M059J (cell line): ENCODE data around the gene CDYL. TPM values are rescaled to one million over a fixed set of nuclear protein-coding genes. Genes with fewer than 3 reads are reported as not detected.

ENCODE experiments used
- DNase-seq: peaks from one replicate; pipeline ENCODE4 v3.0.0-alpha.2; 2012; ENCODE audit warnings: low read depth
- total RNA-seq: library from RNA; depleted of rRNA; stranded (reverse); fragments of >200 nt; shearing (Covaris generic); gene quantifications from 2 replicates; pipeline ENCODE4 v1.2.3, GENCODE V29; 2014

Gene CDYL
- total RNA-seq, 1 experiment from 2014 or later = 34.3 TPM

DNA sequence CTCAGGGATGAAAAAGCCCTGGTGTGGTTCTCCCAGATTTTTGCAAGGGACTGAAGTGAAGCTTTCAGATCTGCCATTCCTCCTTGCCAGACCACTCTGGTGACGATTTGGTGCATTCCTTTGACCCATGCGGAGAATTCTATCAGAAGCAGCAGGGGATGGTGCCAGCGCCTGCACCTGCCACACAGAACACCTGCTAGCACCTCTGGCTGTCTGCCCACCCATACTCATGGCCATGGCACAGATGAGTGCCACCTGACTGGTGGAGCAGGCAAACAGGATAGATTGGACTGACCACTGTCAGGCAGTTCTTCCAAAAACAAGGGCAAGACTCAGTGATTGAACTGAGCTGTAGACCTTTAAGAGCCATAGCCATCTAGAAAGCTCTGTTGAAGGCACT, 107.1 kb downstream of the CDYL start:
- no peak for DNase-seq

DNA sequence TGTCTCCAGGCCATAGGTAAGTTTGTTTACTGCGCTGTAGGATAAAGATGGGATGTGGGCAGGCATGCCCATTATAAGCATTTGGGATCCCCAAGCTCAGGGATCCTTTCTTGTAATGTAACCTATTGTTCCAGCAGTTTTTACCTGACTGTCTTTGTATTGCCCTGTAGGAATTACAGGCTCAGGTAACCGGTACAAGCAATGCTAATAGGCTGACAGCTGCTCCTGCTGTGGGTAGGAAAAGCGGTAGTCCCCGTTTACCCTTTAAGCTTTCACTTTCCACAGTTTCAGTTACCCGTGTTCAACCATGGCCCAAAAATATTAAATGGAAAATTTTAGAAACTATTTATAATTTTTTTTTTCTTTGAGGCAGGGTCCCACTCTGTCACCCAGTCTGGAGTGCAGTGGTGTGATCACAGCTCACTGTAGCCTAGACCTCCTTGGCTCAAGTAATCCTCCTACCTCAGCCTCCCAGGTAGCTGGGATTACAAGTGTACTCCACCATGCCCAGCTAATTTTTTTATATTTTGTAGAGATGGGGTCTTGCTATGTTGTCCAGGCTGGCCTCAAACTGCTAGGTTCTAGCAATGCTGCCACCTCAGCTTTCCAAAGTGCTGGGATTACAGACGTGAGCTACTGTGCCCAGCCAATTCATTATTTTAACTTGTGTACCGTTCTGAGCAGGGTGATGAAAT, 108.6 kb downstream of the CDYL start:
- no peak for DNase-seq

DNA sequence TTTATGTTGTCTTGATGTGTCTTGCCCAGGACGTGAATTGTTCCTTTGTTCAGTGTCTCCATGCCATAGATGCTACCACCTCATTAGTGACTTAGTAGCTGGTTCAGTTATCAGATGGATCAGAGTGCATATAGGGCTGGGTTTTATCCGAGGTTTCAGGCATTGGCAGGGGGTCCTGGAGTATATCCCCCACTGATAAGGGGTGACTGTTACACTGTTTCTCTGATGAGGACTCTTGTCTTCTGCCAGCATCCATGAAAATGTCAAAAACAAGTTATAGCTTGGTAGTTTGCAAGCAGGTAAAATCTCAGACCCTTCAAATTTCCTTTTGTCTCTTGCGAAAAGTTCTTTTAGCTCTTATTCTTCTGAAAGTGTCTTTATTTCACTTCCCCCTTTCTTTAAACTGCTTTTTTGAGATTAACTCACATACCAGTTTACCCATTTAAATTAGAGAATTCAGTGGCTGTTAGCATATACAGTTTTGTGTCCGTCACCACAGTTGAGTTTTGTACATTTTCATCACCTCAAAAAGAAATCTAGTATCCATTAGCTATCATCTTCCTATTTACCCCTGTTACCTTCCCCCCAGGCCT, 109.2 kb downstream of the CDYL start:
- DNase-seq = no peak

DNA sequence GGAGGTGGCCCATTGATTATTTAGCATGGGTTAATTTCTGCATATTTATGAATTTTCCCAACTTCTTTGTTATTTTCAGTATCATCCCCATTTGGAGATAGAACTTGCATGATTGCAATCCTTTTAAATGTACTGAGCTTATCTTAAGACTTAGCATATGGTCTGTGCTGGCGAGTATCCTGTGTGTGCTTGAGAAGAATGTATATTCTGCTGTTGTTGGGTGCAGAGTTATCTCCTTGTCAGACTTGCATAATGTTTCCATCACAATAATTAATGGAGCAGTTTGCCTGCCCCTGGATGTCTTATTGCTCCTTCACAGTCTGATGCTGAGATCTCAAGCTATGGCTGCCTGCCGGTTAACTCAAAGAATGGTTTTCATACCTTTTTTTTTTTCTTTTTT, 112.6 kb downstream of the CDYL start:
- no peak for DNase-seq

DNA sequence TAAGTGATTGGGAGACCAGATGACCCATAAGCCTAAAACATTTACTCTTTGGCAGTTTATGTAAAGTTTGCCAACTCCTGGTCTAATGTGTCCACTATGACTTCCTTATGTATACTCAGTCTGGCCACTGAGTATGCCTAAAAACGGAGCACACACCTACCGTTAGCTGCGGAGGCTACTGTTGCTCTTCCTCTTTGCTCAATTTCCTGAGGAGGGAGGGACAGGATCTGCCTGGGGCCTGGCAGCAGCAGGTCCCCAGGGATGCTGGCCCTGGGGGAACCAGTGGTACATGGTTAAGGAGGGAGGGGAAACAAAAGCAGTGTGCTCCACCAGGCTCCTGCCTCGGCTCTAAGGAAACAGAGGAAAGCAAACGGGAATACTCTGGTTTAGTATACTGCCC, 113.5 kb downstream of the CDYL start:
- no peak for DNase-seq

DNA sequence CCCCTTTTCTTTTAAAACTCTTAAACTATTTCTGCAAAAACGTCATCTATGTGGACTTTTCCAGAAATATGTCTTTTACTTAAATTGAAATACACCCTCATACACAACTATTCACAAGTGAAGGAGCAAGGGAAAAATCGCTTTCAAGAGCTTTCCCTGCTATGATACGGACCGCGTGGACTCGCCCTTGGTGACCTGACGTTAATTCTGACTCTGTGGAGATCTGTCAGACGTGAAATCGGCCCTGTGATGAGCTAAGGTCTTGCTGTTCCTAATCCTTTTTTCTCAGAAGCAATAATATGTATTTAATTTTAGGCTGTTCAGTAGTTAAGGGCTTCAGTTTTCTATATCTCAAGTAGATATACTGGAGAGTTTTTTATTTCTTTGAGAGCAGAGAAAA, 114.0 kb downstream of the CDYL start:
- DNase-seq = no peak

DNA sequence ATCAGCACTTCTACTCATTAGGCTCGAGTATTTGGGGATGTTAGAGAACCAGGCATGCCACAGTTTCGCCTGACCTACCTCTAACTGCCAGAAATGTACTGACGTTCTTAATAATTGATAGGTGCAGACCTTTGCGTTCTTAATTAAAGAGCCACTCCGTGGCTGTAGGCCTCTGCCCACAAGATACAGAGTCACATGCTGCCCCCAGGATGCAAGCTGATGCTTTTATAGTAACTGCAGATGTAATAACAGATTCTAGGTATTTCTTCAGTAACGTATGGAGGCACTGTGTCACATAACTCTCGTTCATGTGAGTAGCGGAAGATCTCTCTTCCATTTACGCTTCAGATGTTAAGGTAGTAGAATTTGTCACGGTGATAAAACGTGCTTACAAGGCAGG, 114.4 kb downstream of the CDYL start:
- DNase-seq = no peak

DNA sequence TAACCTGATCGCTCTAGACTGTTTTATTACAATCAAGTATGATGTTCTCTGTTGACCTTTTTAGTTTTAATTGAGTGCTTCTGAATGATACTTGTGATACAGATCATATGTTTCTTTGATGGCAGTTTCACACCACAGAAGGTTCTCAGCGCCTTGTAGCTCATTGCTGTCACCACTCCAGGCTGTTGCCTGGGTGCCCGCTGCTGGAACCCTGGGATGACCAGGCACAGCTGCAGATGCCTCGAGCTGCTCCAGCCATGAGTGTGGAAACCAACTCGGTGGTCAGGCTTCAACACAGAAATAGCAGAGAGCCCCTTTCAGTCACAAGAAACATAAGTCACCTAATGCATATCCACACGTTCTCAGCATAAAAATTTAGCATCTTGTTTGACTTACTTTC, 114.9 kb downstream of the CDYL start:
- no peak for DNase-seq

DNA sequence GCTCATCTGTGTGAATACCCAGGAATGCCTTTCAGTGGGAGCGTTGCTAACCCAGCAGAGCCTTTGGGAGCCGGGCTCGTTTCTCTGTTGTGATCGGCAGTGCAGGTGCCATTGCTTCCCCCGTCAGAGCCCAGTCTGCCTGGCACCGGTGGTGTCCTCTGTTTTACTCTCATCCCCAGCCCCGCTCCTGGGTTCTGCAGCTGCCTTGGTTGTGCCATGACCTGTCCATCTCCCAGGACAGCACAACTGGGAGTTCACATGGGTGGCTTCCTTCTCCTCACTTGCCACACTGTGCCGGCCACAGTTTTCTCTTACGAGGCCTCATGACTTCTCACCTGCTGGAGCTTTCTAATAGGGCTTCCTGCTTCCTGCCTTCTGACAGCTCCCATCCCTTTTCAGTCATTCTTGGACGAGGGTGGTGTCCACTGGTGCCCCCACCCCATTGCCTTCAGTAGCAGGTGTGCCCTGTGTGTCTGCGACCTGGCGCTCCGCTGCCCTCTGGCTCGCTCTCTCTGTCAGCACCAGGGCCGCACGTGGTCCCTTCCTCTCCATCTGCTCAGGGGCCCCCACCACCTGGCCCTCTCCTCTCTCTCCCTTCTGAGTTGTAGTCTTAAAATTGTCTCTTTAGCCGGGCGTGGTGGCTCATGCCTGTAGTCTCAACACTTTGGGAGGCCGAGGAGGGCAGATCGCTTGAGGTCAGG, 116.7 kb downstream of the CDYL start:
- DNase-seq = no peak

DNA sequence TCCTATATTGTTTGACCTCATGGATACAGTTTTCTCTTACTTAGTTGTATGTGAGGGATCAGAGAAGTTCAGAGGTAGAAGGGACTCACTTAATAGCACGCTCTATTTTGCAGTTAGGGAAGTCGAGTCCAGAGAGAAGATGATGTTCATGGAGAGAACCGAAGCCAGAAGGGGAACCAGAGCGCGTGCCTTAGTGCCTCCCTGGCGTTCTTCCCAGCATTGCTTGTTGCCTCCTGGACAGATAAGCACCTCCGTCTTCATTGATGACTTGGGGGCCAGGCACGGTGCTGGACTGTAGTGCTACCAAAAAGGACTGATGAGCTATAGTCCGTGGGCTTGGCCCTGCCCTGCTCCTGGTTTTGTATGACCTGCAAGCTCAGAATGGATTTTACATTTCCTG, 117.8 kb downstream of the CDYL start:
- no peak for DNase-seq

DNA sequence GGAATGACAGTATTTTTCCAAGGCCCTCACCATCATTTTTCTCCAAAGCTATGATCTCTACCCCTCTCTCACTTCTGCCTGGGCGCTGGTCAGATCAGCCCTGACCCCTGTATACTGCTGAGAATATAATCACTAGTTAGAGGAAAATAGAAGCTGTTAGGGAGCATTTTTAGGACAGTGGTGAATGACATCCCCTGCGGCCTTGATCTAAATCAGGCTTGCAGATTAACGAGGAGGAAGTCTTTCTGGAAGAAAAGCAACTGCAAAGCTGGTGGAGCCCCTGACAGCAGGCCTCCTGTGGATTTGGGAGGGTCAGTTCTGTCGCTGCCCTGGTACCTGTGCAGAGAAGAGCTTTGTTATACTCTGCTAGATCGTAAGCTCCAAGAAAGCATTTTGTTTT, 119.8 kb downstream of the CDYL start:
- no peak for DNase-seq

DNA sequence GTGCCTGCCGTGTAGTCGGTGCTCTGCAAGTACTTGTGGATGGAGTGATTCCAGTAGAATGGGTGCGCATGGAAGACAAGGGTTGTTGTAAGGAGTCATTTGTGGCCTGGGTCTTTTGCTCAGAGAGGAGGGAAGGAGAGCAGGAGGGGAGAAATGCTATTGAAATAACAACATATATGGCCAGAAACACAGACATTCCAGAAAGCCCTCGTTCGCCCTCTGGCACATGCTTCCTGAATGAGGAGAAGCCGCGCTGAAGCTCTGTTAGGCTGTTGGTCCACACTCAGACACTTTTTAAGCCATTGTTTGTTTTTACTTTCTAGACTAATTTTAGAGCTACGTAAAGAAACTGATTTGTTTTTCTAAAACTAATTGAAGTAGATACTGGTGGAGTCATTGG, 120.2 kb downstream of the CDYL start:
- no peak for DNase-seq

DNA sequence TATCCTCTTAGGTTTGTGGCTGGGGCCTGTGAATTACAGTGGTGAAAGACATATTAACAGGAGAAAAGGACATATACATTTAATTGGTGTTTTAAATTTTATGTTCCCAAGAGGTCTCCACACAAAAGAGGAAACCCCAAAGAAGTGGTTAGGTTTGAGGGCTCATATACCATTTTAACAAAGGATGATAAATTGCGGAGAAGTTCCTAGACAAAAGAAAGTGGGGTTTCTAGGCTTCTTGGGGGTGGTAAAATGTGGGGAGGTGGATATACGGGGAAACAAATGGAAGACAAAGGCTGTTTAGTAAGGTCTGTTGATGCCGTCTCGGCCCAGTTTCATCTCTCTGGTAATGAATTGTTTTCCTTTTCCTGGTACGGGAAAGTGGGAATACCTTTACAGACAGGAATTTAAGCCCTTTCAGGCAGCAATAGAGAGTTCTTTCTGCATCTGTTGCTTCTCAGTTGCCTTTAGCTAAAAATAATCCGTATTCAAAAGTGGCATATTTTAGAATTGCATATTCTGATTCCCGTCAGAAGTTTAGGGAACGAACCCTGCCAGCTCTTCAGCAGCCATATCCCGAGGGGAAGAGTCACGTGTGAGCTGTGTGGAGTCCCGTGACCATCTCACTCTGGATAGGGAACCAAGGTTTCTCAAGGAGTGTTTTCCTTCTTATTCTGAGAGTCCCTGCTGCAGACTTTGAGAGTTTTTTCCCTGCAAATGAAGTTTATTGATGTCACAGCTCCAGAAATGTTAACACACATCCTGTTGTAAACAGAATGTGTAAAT, 123.2 kb downstream of the CDYL start:
- no peak for DNase-seq

DNA sequence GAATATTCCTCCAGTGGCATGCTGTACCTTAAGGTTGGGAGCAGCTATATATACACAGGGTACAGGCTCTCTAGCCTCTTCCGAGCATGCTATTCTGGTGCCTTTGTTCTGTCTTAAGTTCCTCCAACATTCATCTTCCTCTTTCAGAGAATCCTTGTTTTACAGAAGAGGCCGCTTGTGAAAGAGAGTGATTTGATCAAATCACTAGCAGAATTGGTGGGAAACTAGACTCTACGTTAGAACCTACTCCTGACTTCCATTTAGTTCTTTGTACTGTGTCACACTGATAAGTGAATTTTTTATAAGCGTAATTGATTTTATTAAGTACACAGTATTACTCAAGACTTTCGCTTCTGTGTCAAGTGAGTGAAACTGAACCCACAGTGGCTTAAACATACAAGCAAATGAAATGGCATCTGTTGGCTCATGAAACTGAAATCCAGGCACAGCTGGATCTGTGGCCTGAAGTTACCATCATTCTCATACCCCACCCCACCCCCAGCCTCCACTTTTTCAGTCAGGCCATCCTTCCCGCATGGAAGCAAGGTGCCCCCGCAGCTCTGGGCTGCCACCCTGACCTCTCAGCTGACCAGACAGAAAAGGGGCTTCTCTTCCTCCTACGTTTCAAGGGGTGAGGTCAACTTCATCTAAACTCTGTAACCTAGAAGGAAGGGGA, 125.3 kb downstream of the CDYL start:
- no peak for DNase-seq

DNA sequence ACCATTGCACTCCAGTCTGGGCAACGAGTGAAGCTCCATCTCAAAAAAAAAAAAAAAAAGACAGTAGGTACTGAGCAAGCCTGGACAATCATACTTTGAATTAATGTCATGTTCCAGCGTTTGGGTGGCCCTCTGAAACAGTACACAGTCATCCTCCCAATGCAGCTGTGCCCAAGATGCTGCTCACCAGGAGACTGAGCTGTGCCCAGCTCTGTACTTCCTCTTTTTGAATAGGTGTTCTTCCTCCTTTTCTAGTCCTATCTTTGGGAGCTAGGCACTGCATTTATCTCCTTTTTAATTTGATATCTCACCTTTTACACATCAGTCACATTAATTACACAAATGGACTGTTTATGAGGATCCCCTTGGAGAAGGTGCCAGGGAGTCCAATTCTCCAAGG, 126.2 kb downstream of the CDYL start:
- DNase-seq = no peak

DNA sequence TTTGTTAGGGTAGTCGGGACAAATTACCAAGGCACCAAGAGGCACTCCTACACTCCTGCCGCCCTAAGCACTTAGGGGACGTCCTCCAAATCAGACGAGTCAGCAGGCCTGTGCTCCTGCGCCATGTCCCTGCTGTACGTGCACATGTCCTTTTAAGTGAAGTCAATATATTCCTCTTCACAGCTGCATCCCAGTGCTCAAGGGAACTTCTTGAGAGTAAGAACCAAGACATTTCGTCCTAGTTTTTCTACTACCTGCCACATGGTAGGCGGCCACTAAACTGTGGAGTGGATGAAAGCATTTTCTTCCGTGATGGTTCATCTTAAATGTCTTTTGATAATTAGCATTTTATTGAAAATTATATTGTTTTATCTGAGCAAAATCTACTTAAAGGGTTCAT, 126.9 kb downstream of the CDYL start:
- DNase-seq = no peak

DNA sequence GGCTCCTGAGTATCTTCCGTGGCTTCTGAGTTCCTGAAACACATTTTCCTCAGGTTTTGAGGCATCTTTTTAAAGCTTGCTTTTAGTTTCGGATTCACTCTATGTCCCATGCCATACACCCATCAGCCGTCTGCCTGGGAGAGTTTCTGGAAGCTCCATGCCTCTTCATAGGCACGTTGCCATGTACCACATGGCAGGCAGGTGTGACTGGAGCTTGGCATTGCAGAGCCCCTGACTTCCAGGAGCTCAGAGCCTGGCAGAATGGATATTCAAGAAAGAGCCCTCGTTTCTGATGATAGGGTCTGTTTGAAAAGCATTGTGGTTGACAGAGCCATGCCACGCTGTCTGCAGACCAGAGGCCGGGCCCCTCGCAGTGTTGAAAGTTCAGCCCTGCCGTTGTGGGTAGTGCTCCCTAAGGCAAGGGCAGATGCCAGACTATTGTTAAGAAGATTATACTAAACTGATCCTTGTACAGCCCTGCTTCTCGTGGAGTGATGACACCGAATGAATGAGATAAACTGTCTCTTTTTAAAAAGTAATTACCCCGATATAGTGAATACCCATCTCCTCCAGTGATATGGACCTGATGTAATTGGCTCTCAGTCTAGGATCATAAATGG, 127.7 kb downstream of the CDYL start:
- no peak for DNase-seq

DNA sequence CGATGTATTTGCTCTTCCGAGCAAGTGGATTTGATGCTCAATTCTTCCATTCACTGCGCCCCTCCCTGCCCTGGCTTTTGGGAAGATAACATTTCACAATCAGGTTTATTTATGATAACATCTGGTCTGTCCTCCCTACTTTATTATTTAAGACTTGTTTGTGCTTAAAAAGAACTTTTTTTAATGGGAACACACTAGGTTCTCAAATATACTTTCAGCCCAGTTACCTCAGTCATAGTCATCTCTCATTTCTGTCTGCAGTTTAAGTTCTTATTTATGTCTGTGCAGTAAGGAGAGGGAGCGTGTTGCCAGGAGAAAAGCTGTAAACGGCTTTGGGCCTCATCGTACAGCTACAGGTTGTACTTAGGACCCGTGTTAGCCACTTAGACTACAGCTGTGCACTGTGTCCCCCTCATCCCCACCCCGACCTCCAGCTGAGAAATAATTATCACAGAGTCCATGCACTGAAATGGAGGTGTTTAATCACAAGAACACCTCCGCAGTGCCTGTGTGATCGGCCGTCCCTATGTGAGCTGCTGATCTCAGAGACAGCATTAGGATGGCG, 128.3 kb downstream of the CDYL start:
- no peak for DNase-seq

DNA sequence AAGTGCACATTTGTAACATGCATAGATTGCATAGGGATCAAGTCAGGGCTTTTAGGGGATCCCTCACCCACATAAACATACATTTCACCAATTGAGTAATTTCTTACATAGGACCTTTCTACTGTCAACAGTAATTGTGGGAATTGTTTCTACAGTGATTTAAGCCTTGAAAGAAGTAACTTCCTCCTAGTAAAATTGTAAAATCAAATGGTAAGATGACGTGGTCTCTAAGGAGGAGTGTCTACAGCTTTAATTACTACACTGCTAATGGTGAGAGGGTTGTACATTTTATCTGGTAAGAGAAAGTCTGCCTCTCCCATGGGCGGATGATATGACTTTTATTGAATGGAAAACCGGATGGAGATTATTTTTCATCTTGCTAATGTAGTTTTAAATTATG, 129.6 kb downstream of the CDYL start:
- no peak for DNase-seq

DNA sequence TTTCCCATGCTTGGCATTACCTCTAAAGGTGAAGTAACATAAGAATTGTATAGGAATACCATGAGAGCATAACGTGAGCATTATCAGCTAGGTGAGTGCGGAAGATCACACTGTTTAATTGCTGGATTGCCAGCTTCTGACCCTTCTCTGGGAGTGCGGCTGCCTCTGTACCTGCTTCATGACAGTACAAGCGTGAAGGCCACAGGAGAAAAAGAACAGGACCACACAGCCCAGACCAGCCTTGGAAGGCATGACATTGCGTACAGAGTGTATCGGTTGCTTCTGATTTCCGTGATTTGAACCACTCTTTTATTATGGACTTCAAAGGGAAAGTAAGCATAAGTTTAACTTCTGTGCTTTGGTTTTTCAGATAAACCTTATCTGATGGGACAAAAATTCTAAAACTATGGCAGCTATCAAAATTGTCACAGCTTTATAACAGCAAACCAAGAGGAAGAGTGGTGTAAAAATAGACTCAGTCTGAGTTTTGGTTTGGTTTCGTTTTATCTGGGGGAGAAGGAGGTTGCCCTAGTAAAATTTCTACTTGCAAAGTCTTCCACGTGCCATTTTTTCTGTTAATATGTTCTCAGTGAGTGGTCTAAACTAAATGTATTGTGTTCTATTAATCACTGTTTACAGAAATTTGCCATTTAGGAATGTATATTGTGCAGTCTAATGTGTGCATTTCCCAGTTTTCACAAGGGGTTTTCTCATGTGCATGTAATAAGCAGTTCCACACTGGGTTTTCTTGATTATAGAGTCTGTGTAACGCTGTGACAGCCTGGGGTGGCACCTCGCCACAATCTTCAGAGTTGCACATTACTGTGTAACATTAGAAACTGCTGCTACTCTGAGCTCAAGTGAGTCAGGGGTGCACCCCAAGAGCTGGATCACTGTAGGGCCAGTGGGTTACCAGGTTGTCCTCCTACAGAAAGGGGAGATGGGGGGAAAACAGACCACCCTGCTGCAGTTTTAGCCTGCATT, 130.4 kb downstream of the CDYL start:
- no peak for DNase-seq
